ENCODE measurements around the gene B4GALT3. TPM values are rescaled to one million over a fixed set of nuclear protein-coding genes. Genes with fewer than 3 reads are reported as not detected.
"Not testable (repeated sequence)": the region's sequence is repeated elsewhere in the genome, so short reads cannot be mapped to it uniquely, and the experiment has no call there.

B4GALT3 gene
- polyA plus RNA-seq: 10 to 100 TPM; 38.7 to 68.0 (median 49.6) TPM

GRCh38 chr1:161177112-161177935 is at the start of gene B4GALT3:
TSS of gene B4GALT3 (minus strand) at chr1:161177507. CDS start at chr1:161176060, 1,447 bp downstream.
- H3K36me3 Mint-ChIP-seq: peaks cover 4 to 21% (median 14%) of the 10 kb centered on the region in 3 donors
- DNase-seq: peak; percentile 90 to 91 (median 91)
- peak within 1 kb of the TSS; percentile 94 to 100 (median 100) for H3K4me3 Mint-ChIP-seq
- peaks cover 64 to 82% of the 10 kb centered on the region in 2 donors for H3K4me1 Mint-ChIP-seq
- H3K9me3 Mint-ChIP-seq: no peaks in the 10 kb centered on the region
- H3K27me3 Mint-ChIP-seq (ENCODE audit: low read depth in 3 of 3): peaks cover 0 to 2% (median 0%) of the 10 kb centered on the region in 3 donors
- peak within 1 kb of the TSS; percentile 98 to 100 (median 99) for H3K27ac Mint-ChIP-seq

GRCh38 chr1:161226759-161227158 is 49.5 kb upstream of the B4GALT3 start:
- Mint-ChIP-seq H3K27me3 (ENCODE audit: low read depth in 3 of 3) (peaks cover 0 to 6% (median 4%) of the 10 kb centered on the region in 3 donors), H3K4me1 (peaks cover 49 to 53% of the 10 kb centered on the region in 2 donors), H3K27ac (peak overlapping the region in 5 of 6 donors; percentile 47 to 79 (median 56)), H3K4me3 (peak overlapping the region; percentile 78 to 98 (median 94)), H3K9me3 (no peaks in the 10 kb centered on the region), H3K36me3 (peaks cover 0 to 22% (median 8%) of the 10 kb centered on the region in 3 donors)
- no peak for DNase-seq

- DNase-seq: no peak
- peak overlapping the region; percentile 85 to 98 (median 97) for H3K4me3 Mint-ChIP-seq
- H3K36me3 Mint-ChIP-seq: peaks cover 0 to 22% (median 8%) of the 10 kb centered on the region in 3 donors
- H3K9me3 Mint-ChIP-seq: no peaks in the 10 kb centered on the region
- H3K27ac Mint-ChIP-seq: peak overlapping the region; percentile 77 to 94 (median 90)
- H3K27me3 Mint-ChIP-seq (ENCODE audit: low read depth in 3 of 3): peaks cover 0 to 6% (median 4%) of the 10 kb centered on the region in 3 donors
- peaks cover 50 to 53% of the 10 kb centered on the region in 2 donors for H3K4me1 Mint-ChIP-seq
Observed at GRCh38 chr1:161226320-161226711, 49.0 kb upstream of the B4GALT3 start.

- peak within 1 kb of the TSS; percentile 85 to 98 (median 97) for H3K4me3 Mint-ChIP-seq
- peaks cover 51 to 55% of the 10 kb centered on the region in 2 donors for H3K4me1 Mint-ChIP-seq
- H3K27ac Mint-ChIP-seq: peak within 1 kb of the TSS; percentile 77 to 94 (median 90)
- no peaks in the 10 kb centered on the region for H3K9me3 Mint-ChIP-seq
- H3K27me3 Mint-ChIP-seq (ENCODE audit: low read depth in 3 of 3): peaks cover 0 to 6% (median 4%) of the 10 kb centered on the region in 3 donors
- H3K36me3 Mint-ChIP-seq: peaks cover 0 to 23% (median 8%) of the 10 kb centered on the region in 3 donors
- peak; percentile 89 to 92 (median 91) for DNase-seq
Observed at GRCh38 chr1:161225534-161226319, 48.4 kb upstream of the B4GALT3 start, which contains the start of gene TOMM40L. TSS of gene TOMM40L (plus strand) at chr1:161226060. CDS start at chr1:161226490, 430 bp downstream.

- H3K27me3 Mint-ChIP-seq (ENCODE audit: low read depth in 3 of 3): peaks cover 0 to 6% (median 4%) of the 10 kb centered on the region in 3 donors
- peaks cover 0 to 26% (median 7%) of the 10 kb centered on the region in 3 donors for H3K36me3 Mint-ChIP-seq
- H3K4me1 Mint-ChIP-seq: peaks cover 51 to 60% of the 10 kb centered on the region in 2 donors
- no peaks in the 10 kb centered on the region for H3K9me3 Mint-ChIP-seq
- H3K4me3 Mint-ChIP-seq: peak overlapping the region in 4 of 5 donors; percentile 94 to 98 (median 98)
- peak overlapping the region; percentile 77 to 94 (median 90) for H3K27ac Mint-ChIP-seq
- no peak for DNase-seq
Observed at GRCh38 chr1:161225178-161225533, 47.8 kb upstream of the B4GALT3 start.

- Mint-ChIP-seq H3K27ac (peak overlapping the region in 3 of 6 donors; percentile 79 to 91 (median 90)), H3K4me1 (peaks cover 56 to 65% of the 10 kb centered on the region in 2 donors), H3K36me3 (peaks cover 5 to 31% (median 8%) of the 10 kb centered on the region in 3 donors)
- H3K4me3 Mint-ChIP-seq; DNase-seq; H3K27me3 Mint-ChIP-seq (ENCODE audit: low read depth in 3 of 3); H3K9me3 Mint-ChIP-seq: not testable (repeated sequence)
Observed at GRCh38 chr1:161224695-161225087, 47.4 kb upstream of the B4GALT3 start.

GRCh38 chr1:161223805-161224694 is 46.7 kb upstream of the B4GALT3 start:
- Mint-ChIP-seq H3K4me3 (no peak overlapping the region), H3K27ac (peak overlapping the region in 5 of 6 donors; percentile 40 to 90 (median 62)), H3K36me3 (peaks cover 8 to 33% (median 9%) of the 10 kb centered on the region in 3 donors), H3K27me3 (ENCODE audit: low read depth in 3 of 3) (peaks cover 0 to 5% (median 4%) of the 10 kb centered on the region in 3 donors), H3K9me3 (no peaks in the 10 kb centered on the region), H3K4me1 (peaks cover 62 to 71% of the 10 kb centered on the region in 2 donors)
- DNase-seq: no peak

GRCh38 chr1:161222175-161223019 is 45.1 kb upstream of the B4GALT3 start:
- Mint-ChIP-seq H3K4me1 (peaks cover 68 to 74% of the 10 kb centered on the region in 2 donors), H3K4me3 (no peak overlapping the region), H3K27ac (peak overlapping the region in 5 of 6 donors; percentile 71 to 82 (median 80)), H3K27me3 (ENCODE audit: low read depth in 3 of 3) (peaks cover 0 to 9% (median 8%) of the 10 kb centered on the region in 3 donors), H3K9me3 (no peaks in the 10 kb centered on the region), H3K36me3 (peaks cover 4 to 32% (median 15%) of the 10 kb centered on the region in 3 donors)
- no peak for DNase-seq

- Mint-ChIP-seq H3K27me3 (ENCODE audit: low read depth in 3 of 3) (peaks cover 0 to 15% (median 11%) of the 10 kb centered on the region in 3 donors), H3K36me3 (peaks cover 4 to 34% (median 16%) of the 10 kb centered on the region in 3 donors), H3K9me3 (no peaks in the 10 kb centered on the region), H3K4me3 (no peak overlapping the region), H3K27ac (peak overlapping the region; percentile 96 to 100 (median 98)), H3K4me1 (peaks cover 60 to 65% of the 10 kb centered on the region in 2 donors)
- DNase-seq: no peak
Observed at GRCh38 chr1:161220002-161220401, 42.7 kb upstream of the B4GALT3 start.

GRCh38 chr1:161219078-161219892 is 42.0 kb upstream of the B4GALT3 start:
- Mint-ChIP-seq H3K4me3 (peak overlapping the region in 4 of 5 donors; percentile 92 to 98 (median 96)), H3K4me1 (peaks cover 64 to 71% of the 10 kb centered on the region in 2 donors), H3K9me3 (no peaks in the 10 kb centered on the region), H3K27me3 (ENCODE audit: low read depth in 3 of 3) (peaks cover 0 to 16% (median 11%) of the 10 kb centered on the region in 3 donors), H3K27ac (peak overlapping the region; percentile 96 to 100 (median 98)), H3K36me3 (peaks cover 4 to 39% (median 18%) of the 10 kb centered on the region in 3 donors)
- DNase-seq: no peak

Measured in immature natural killer cell (primary cell).